GM19463 (cell line): ENCODE data around the gene SUSD6.

ENCODE experiments used
- ATAC-seq: cut with Tn5 transposase; IDR thresholded peaks from one replicate; pipeline ENCODE4 v1.9.1; 2021; ENCODE audit warnings: mild to moderate bottlenecking, moderate library complexity; ENCODE audit not compliant: unreplicated experiment

Gene SUSD6, protein sequence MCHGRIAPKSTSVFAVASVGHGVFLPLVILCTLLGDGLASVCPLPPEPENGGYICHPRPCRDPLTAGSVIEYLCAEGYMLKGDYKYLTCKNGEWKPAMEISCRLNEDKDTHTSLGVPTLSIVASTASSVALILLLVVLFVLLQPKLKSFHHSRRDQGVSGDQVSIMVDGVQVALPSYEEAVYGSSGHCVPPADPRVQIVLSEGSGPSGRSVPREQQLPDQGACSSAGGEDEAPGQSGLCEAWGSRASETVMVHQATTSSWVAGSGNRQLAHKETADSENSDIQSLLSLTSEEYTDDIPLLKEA

DNA sequence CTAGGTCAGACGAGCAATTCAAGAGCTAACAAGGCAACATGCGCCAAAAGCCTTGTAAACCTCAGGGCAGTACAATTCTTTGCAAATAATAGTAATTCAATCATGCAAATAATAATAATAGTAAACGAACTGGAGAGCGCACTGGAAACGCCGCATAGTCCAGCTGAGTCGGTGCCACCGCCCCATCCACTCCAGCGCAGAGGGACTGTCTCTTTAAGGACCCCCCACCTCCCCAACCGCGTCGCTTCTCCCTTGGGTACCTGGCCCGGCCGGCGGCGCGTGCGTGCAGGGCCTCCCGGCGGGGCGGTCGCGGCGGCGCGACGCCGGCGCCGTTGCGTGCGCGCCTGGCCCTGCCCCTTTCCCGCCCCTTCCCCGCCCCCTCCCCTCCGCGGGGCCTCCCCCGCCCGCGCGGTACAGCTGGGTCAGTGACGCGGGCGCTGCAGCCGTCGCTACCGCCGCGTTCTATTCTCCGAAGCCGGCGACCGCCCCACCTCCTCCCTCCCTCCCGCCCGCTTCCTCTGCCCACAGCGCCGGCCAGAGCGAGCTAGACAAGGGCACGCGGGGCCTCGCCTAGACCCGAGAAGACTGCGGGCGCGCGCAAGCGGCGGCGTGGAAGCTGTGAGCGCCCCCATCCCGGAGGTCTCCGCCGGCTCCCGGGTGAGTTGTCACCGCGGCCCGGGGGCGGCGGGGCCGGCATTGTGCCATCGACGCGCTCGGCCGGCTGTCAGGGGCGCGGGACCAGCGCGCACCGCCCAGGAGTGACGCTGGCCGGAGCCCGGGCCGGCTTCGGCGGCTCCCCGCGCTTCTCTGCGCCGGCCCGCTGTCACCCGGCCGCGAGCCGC, at the start of gene SUSD6:
TSS of gene SUSD6 (plus strand) at position 425 of the 842 bp plus-strand sequence. CDS start 46,997 bp downstream, outside the sequence.
- peak; percentile 59 for ATAC-seq

DNA sequence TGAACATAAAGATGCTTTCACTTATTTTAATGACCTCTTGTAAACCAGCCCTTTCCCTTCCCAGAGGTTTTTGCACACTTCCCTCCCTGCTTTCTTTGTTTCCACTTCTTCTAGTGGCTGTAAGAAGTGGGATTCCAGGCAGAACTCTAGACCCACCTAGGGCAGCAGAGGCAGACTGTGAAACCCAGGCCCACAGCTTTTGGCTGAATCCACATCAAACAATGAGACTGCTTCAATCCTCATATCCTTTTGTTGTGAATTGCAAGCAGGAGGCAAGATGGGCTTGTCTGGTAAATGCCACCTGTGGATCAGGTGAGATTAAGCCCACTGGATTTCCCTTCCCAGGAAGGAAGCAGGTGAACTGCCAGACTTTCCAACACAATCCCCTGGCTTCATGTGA, 49.5 kb upstream of the SUSD6 start:
- ATAC-seq, result no peak

- ATAC-seq, result no peak
These were observed 43.8 kb upstream of the SUSD6 start for GRCh38 chr14:69567563-69567962.

DNA sequence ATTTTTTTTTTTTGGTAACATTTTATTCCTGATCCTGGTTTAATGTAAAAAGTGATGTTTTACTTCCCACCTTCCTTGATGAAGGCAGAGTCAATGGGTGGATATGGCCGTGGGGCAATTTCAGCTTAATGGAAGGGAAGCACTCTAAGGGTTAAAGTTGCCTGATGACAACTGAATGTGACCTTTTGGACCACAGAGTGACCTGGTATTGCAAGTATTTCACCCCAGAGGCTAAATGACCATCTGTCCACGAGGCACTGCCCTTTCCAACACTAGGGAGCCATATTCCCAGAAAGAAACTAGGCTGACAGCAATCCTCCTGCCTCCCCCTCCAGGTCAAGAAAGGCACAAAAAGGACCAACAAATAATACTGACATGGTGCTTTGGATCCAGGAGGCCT, 41.5 kb upstream of the SUSD6 start:
- no peak for ATAC-seq

GRCh38 chr14:69570836-69571330, 40.5 kb upstream of the SUSD6 start:
- ATAC-seq, result no peak

DNA sequence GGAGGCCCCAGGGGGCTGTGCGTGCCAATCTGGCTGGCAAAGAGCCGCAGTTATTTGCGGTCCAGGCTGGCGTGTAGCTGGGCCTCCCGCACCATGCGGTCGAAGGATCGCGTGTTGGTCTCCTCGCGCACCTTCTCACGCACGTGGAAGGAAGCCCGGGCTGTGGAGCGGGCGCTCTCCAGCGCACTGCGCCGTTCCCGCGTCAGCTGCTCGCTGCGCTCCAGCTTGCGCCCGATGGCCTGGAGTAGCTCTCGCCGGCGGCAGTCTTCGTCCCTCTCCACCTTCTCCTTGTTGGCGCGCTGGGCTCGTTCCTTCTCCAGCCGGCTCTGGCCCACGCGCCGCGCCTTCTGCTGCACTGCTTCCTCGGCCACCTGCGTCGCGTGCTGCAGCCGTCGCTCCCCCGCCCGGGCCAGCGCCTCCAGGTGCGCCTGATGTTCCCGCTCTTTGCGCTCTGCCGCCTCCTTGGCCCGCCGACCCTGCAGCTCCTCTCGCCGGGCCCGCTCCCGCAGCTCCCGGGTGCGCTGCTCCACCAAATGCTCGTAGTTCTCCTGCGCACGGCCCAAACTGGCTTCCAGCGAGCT, 39.9 kb upstream of the SUSD6 start:
- no peak for ATAC-seq

- ATAC-seq, result no peak
These were observed 39.2 kb upstream of the SUSD6 start for GRCh38 chr14:69572030-69572840.

GRCh38 chr14:69572841-69573135, 38.6 kb upstream of the SUSD6 start:
- ATAC-seq, result no peak

DNA sequence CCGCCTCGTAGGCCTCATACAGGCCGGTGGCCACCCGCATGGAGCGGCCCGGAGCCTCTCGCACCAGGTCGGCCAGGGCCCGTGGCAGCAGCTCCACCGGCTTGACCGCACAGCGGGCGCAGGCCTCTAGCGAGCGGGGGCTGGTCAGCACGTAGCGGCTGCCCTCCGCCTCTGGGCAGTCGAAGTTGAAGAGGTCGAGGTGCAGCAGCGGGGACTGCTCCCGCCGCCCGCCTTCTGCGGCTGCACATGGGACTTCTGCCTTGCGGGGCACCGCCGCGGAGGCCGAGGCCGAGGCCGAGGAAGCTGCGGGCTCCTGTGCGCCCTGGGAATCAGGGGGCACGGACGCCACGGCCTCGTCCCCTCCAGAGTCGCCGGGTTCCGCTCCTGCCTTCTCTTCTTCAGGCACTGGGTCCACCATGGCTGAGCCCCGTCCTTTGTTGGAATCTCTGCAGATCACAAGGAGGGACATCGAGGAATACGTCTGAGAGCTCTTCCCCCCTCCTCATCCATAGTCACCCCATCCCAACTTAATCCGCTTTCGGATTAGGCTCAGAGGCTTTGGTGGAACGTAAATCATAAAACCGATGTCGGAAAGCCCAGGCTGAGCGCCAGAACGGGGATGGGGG, 38.1 kb upstream of the SUSD6 start:
- no peak for ATAC-seq

DNA sequence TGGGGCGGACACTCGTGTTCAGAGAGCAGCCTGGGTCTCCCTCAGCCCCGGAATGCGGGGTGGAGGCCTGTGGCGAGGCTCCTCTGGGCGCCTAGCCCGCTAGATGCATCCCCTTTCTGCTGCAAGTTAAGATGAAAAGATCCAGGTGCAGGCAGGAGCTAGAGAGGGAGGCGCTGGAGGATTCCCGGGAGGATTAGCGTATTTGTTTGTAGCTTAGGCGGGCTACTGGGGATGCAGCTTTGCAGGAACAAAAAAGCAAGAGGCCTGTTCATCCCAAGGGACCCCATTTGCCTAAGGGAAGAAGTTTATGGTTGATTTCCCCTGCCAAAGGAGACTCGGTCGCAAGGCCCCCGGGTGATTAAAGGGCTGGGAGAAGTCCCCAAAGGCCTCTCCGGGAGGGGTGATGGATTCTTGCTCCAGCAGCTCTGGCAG, 37.5 kb upstream of the SUSD6 start:
- no peak for ATAC-seq

GRCh38 chr14:69574263-69574953, 37.0 kb upstream of the SUSD6 start, which contains the start of gene CCDC177:
Gene CCDC177, minus strand, starts transcription at chr14:69574871. Its CDS starts 1,249 bp downstream, at chr14:69573622.
- ATAC-seq, result no peak

- ATAC-seq, result no peak
These were observed 36.5 kb upstream of the SUSD6 start for GRCh38 chr14:69574954-69575295.

DNA sequence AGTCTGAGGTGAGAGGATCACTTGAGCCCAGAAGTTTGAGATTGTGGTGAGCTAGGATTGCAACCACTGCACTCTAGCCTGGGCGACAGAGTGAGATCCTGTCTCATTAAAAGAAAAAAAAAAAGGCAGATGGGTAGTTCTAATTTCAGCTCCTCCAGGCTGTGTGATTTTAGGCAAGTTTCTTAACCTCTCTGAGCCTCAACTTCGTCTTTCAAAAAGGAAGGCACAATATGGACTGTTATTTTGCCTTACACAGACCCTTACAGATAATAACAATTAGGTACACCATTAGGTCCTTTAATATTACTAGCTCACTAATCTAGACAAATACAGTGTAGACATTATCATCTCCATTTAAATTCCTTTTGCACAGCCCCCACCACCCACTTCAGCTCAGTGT, 31.9 kb upstream of the SUSD6 start:
- ATAC-seq, result no peak

DNA sequence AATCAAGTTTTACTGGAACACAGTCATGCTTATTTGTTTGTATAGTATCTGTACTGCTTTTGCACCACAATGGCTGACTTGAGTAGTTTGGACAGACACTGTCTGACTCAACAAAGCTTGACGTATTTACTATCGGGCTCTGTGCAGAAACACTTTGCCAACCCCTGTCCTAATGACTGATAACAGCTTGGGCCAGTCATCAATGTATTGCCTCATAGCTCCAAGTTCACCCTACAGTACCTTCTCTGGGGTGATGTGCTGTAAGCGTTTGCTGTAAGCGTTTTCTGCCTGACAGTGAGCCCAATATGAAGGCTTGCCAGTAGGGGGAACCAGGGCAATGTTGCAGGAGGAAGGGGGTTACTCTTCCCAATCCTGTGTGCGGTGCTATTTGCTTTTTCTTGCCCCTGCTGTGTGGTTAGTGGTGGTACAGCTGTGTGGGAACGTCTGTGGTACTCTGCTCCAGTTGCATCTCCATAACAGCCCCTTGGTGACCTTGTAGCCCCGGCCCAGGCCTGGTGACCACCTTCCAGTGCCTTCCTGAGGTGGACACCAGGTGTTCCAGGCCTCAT, 31.3 kb upstream of the SUSD6 start:
- no peak for ATAC-seq

- ATAC-seq, result no peak
These were observed 30.0 kb upstream of the SUSD6 start for GRCh38 chr14:69581316-69581935.

- no peak for ATAC-seq
These were observed 29.2 kb upstream of the SUSD6 start for GRCh38 chr14:69582212-69582611.

- ATAC-seq, result no peak
These were observed 28.6 kb upstream of the SUSD6 start for GRCh38 chr14:69582829-69583228.

DNA sequence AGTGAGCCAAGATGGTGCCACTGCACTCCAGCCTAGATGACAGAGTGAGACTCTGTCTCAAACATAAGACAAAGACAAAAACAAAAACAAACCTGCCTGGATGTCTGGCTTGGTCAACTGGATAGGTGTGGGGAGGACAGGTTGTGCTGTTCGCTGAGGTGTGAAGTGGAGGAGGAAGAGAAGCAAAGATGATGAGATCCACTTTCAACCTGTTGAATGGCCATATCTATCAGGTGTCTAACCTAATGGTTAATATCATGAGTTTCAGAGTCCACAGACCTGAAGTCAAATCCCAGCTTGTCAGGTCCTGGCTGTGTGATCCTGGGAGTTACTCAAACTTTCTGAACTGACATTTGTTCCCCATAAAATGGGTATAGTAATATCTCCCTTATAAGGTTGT, 27.0 kb upstream of the SUSD6 start:
- no peak for ATAC-seq

DNA sequence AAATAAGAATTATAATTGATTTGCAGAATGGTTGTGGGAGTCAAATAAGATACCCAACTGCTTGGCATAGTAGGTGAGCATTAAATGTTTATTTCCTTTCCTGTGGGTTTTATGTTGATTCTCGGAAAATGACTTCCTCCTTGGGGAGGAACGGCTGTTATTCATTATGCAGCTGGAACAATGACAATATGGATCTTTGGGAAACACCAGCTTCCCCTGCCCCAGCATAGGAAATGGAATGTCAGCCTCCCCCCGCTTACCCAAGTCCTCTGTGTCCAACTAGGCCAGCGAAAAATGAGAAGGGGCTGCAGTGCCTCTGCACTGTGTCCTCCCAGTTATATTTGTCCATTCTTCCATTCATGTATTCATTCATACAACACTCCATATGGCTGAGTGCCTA, 25.0 kb upstream of the SUSD6 start:
- ATAC-seq, result no peak
